Measurements from ENCODE around the gene KREMEN1.
A peak's percentile ranks its signal among the peaks of the same experiment; 100 is the strongest.

Gene KREMEN1

GRCh38 chr22:29195118-29195963 is 122.5 kb downstream of the KREMEN1 start:
- no peak for DNase-seq

- DNase-seq, result no peak
Observed at GRCh38 chr22:29195964-29196666, 123.3 kb downstream of the KREMEN1 start.

- DNase-seq, result no peak
Observed at GRCh38 chr22:29197096-29197495, 124.3 kb downstream of the KREMEN1 start.

GRCh38 chr22:29198240-29198639 is 125.4 kb downstream of the KREMEN1 start:
- DNase-seq, result no peak

GRCh38 chr22:29199702-29200400 is 127.0 kb downstream of the KREMEN1 start:
- no peak for DNase-seq

- no peak for DNase-seq
Observed at GRCh38 chr22:29200901-29201300, 128.1 kb downstream of the KREMEN1 start.

- DNase-seq, result no peak
Observed at GRCh38 chr22:29201782-29202181, 128.9 kb downstream of the KREMEN1 start.

- DNase-seq, result peak in 1 of 2 experiments; percentile 8
Observed at GRCh38 chr22:29202212-29203192, 129.7 kb downstream of the KREMEN1 start.

- no peak for DNase-seq
Observed at GRCh38 chr22:29203488-29204454, 130.9 kb downstream of the KREMEN1 start.

GRCh38 chr22:29204455-29205183 is 131.8 kb downstream of the KREMEN1 start:
- DNase-seq, result no peak

GRCh38 chr22:29205252-29205593 is 132.4 kb downstream of the KREMEN1 start:
- no peak for DNase-seq

- DNase-seq, result no peak
Observed at GRCh38 chr22:29205594-29206371, 132.9 kb downstream of the KREMEN1 start, which contains the start of gene EMID1. Gene EMID1, plus strand, starts transcription at chr22:29205896. Its CDS starts 143 bp downstream, at chr22:29206039.

- no peak for DNase-seq
Observed at GRCh38 chr22:29206372-29207242, 133.8 kb downstream of the KREMEN1 start.

GRCh38 chr22:29207243-29207550 is 134.4 kb downstream of the KREMEN1 start:
- no peak for DNase-seq

GRCh38 chr22:29207562-29208501 is 135.0 kb downstream of the KREMEN1 start:
- no peak for DNase-seq

- DNase-seq, result no peak
Observed at GRCh38 chr22:29208502-29208862, 135.6 kb downstream of the KREMEN1 start.

GRCh38 chr22:29208879-29209623 is 136.2 kb downstream of the KREMEN1 start:
- no peak for DNase-seq

Measured in activated CD4-positive, alpha-beta T cell treated with anti-CD3 and anti-CD28 coated beads, Interleukin-2, amount 50 U/mL, for 4 hours (primary cell).